Measurements from ENCODE around the gene FAM167B.
A peak's percentile ranks its signal among the peaks of the same experiment; 100 is the strongest.

FAM167B gene

DNA sequence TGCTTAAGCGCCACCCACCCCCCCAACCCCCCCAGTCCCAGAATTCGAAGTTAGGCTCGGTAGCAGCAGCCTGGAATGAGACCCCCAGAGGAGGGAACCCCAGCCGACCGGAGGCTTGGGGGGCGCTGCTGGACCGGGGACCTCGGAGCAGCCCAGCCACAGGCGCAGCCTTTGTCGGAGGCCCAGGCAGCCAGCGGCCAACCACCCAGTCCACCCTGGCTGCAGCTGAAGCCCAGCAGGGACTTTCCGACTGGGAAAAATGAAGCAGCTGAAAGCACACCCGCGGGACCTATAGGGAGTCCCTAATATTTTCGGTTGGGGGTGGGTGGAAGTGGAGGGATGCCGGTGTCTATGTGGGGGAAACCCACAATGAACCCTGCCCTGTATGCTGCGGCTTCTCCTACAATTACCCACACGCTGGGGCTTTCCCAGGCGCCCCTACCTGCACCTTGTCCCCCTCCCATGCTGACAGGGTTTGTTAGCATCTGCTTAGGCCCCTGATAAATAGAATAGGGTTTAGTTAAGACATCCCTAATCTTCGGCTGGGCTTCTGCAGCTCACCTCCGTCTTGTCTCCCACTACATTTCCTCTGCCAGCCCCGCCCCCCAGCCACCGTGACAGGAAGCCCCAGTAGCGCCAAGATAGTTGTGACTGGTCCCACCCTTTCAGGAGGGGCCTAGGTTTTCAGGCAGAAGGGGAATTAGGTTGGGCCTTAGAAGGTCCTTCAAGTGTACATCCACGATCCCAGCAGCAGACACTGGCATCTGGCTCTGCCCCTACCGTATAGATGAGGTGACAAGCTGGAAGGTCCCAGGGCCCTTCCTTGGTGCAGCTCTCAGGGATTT is 45.8 kb upstream of the FAM167B start:
- Histone ChIP-seq H3K27ac (ENCODE audit: low read length) (peak overlapping the region; percentile 77), H3K9ac (ENCODE audit: low read depth, low read length) (peak overlapping the region; percentile 60), H3K4me2 (ENCODE audit: insufficient read depth, low read length) (peak overlapping the region; percentile 97), H3K27me3 (ENCODE audit: insufficient read depth, low read length, poor library complexity) (no peaks in the 10 kb centered on the region), H2AFZ (ENCODE audit: low read depth, low read length) (peak overlapping the region; percentile 88), H3K79me2 (ENCODE audit: insufficient read depth, low read length) (peaks cover 19% of the 10 kb centered on the region), H3K9me3 (ENCODE audit: insufficient read depth, low read length, severe bottlenecking) (no peaks in the 10 kb centered on the region), H3K4me3 (ENCODE audit: low read depth in 1 of 2, low read length in 2 of 2) (peak overlapping the region; percentile 40 to 68), H4K20me1 (ENCODE audit: insufficient read depth, low read length) (peaks cover 15% of the 10 kb centered on the region; the same call in 1 of the 2 replicates), H3K4me1 (ENCODE audit: insufficient read depth, low read length) (peaks cover 58% of the 10 kb centered on the region), H3K36me3 (ENCODE audit: insufficient read depth, low read length) (peaks cover 30% of the 10 kb centered on the region)
- ATAC-seq (ENCODE audit: insufficient read depth, low read depth) (peak; percentile 73), DNase-seq (peak; percentile 91)
- TF ChIP-seq, protein P1, sequence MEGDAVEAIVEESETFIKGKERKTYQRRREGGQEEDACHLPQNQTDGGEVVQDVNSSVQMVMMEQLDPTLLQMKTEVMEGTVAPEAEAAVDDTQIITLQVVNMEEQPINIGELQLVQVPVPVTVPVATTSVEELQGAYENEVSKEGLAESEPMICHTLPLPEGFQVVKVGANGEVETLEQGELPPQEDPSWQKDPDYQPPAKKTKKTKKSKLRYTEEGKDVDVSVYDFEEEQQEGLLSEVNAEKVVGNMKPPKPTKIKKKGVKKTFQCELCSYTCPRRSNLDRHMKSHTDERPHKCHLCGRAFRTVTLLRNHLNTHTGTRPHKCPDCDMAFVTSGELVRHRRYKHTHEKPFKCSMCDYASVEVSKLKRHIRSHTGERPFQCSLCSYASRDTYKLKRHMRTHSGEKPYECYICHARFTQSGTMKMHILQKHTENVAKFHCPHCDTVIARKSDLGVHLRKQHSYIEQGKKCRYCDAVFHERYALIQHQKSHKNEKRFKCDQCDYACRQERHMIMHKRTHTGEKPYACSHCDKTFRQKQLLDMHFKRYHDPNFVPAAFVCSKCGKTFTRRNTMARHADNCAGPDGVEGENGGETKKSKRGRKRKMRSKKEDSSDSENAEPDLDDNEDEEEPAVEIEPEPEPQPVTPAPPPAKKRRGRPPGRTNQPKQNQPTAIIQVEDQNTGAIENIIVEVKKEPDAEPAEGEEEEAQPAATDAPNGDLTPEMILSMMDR (IDR thresholded peaks at IDR 0.05; ENCODE audit: borderline replicate concordance, extremely low read depth, low read length, poor library complexity, severe bottlenecking) = peak; percentile 33
- no peak for TF ChIP-seq EZH2 (IDR thresholded peaks at IDR 0.05; ENCODE audit: borderline replicate concordance, low read depth, low read length, severe bottlenecking)

DNA sequence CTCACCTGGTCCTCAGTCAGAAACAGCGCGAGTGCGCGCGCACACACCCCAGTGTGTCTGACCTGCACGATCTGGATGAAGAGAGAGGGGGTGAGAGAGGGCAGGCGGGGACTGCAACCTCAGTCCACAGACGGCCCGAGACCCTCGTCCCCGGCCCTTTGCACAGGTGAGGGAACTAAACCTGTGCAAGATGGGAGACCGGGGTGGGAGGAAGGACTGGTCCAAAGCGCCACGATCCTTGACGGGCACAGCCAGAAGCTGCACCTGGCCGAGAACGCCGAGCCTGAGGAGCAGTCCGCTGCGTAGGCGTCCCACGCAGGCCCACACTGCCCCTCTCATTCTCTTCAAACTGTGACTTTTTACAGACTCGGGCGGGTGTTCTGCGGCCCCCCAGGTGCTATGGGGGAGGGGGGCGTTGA is 42.1 kb upstream of the FAM167B start:
- no peak for ATAC-seq (ENCODE audit: insufficient read depth, low read depth)
- TF ChIP-seq EZH2 (IDR thresholded peaks at IDR 0.05; ENCODE audit: borderline replicate concordance, low read depth, low read length, severe bottlenecking) = no peak
- TF ChIP-seq, protein P1 (IDR thresholded peaks at IDR 0.05; ENCODE audit: borderline replicate concordance, extremely low read depth, low read length, poor library complexity, severe bottlenecking) = no peak
- Histone ChIP-seq H3K9me3 (ENCODE audit: insufficient read depth, low read length, severe bottlenecking) (no peaks in the 10 kb centered on the region), H3K9ac (ENCODE audit: low read depth, low read length) (peak overlapping the region; percentile 88), H4K20me1 (ENCODE audit: insufficient read depth, low read length) (no peaks in the 10 kb centered on the region), H2AFZ (ENCODE audit: low read depth, low read length) (peak overlapping the region; percentile 99), H3K79me2 (ENCODE audit: insufficient read depth, low read length) (peaks cover 26% of the 10 kb centered on the region), H3K4me1 (ENCODE audit: insufficient read depth, low read length) (peaks cover 52% of the 10 kb centered on the region), H3K4me2 (ENCODE audit: insufficient read depth, low read length) (peak overlapping the region; percentile 99), H3K27ac (ENCODE audit: low read length) (peak overlapping the region; percentile 92), H3K4me3 (ENCODE audit: low read depth in 1 of 2, low read length in 2 of 2) (peak overlapping the region; percentile 53 to 98; a peak in 3 of 4 replicates), H3K27me3 (ENCODE audit: insufficient read depth, low read length, poor library complexity) (no peaks in the 10 kb centered on the region), H3K36me3 (ENCODE audit: insufficient read depth, low read length) (peaks cover 21% of the 10 kb centered on the region)
- DNase-seq = no peak

DNA sequence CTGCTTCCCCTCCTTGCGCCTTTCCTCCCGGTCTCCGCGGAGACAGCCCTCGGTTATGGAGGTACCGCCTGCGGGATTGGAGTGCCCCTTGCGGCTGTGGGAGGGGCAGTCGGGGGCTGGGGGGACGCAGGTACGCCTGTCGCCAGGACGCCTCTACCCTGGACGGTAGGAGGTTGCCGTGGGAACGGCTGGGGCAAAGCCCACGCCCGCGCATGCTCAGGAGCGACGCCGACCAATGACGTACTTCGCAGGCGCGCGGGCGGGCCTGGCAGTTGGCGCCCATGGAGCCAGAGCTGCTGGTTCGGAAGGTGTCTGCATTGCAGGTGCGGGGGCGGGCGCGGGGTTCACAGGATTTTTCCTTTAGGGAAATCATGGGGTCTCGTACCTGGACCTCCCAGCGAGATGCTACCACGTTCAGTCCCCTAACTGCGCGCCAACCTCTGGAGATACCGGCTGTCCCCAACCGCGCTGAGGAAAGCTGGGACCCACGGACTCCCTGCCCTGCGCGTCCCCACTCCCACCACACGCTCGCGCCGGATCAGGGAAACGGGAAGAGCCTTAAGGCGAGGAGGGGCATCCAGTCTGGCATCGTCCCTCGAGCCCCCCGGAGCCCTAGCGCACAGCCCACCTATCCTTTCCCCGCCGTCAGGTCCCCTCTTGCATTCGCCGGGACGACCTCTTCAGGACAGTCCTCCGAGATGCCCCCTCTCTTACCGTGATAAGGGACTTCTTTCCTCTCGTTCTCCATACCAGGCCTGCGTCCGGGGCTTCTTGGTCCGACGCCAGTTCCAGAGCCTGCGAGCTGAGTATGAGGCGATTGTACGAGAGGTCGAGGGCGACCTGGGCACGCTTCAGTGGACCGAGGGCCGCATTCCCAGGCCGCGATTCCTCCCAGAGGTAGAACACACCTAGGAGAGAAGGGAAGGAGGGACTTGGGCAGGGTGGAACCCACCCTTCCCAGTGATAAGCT is 41.3 kb upstream of the FAM167B start, which contains the start of gene IQCC:
IQCC (plus strand) TSS at position 271 of the 970 bp plus-strand sequence; CDS start at position 282, 11 bp downstream.
- H3K79me2 ChIP-seq (ENCODE audit: insufficient read depth, low read length) = peaks cover 26% of the 10 kb centered on the region
- peak; percentile 83 for DNase-seq
- H4K20me1 ChIP-seq (ENCODE audit: insufficient read depth, low read length) = no peaks in the 10 kb centered on the region
- peak; percentile 69 for ATAC-seq (ENCODE audit: insufficient read depth, low read depth)
- TF ChIP-seq, protein P1 (IDR thresholded peaks at IDR 0.05; ENCODE audit: borderline replicate concordance, extremely low read depth, low read length, poor library complexity, severe bottlenecking) = no peak
- TF ChIP-seq EZH2 (IDR thresholded peaks at IDR 0.05; ENCODE audit: borderline replicate concordance, low read depth, low read length, severe bottlenecking) = no peak
- peak within 1 kb of the TSS; percentile 99 for H3K4me2 ChIP-seq (ENCODE audit: insufficient read depth, low read length)
- H3K27ac ChIP-seq (ENCODE audit: low read length) = peak within 1 kb of the TSS; percentile 92
- peaks cover 21% of the 10 kb centered on the region for H3K36me3 ChIP-seq (ENCODE audit: insufficient read depth, low read length)
- peak within 1 kb of the TSS; percentile 99 for H2AFZ ChIP-seq (ENCODE audit: low read depth, low read length)
- H3K27me3 ChIP-seq (ENCODE audit: insufficient read depth, low read length, poor library complexity) = no peaks in the 10 kb centered on the region
- H3K9ac ChIP-seq (ENCODE audit: low read depth, low read length) = peak within 1 kb of the TSS; percentile 88
- H3K4me1 ChIP-seq (ENCODE audit: insufficient read depth, low read length) = peaks cover 45% of the 10 kb centered on the region
- H3K9me3 ChIP-seq (ENCODE audit: insufficient read depth, low read length, severe bottlenecking) = no peaks in the 10 kb centered on the region
- H3K4me3 ChIP-seq (ENCODE audit: low read depth in 1 of 2, low read length in 2 of 2) = peak within 1 kb of the TSS; percentile 53 to 98

All from DND-41 (cell line).